Measurements from ENCODE around the gene FAM107B.
A peak's percentile ranks its signal among the peaks of the same experiment; 100 is the strongest.

The FAM107B gene

DNA sequence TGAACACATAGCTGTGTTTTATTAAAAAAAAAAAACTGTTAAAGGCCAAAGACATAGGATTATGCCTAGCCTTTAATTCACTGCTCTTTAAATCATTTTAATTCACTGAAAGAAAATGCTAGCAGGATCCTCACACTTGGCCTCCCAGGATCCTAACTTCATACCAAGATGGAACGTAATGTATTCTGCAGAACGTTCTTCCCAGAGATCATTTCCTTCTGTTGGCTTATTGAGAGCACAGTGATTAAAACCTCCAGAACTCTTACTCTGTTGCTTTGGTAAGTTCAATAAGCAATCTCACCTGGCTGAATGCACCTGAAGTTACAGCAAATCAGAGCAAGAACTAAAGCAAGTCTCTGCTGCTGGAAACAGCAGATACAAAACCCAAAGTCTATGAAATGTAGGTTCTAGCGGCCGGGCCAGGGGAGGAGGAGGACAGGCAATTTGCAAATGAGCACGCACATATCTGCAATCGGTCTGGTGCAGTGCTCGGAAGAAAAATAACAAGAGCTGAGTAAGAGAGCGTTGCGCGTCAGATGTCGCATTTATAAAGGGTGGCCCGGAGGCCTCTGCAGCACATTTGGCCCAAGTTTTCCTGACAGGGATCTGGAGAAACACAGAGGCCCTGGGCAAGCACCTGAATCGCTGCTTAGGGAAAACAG lies 193.9 kb downstream of the FAM107B start:
- no peak for DNase-seq (ENCODE audit: low read depth in 2 of 2)

GRCh38 chr10:14579405-14579804 lies 195.3 kb downstream of the FAM107B start:
- DNase-seq (ENCODE audit: low read depth in 2 of 2), result no peak

- no peak for DNase-seq (ENCODE audit: low read depth in 2 of 2)
Measured at GRCh38 chr10:14578060-14578952, 196.4 kb downstream of the FAM107B start.

DNA sequence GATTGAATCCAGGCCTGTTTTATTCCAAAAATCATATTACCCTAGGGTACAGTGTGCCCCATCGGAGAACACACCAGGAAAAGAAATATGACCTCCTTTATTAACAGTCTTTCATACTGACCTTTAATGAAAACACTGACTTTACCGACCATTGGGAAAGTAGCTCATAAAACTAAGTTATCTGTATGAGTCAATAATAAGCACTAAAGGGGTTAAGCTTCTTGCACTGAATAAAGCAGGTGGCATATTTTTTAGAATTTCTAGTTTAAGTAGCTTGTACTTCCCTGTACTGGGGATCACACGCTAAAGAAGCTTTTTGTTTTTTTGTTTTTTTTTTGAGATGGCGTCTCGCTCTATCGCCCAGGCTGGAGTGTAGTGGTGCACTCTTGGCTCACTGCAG lies 199.8 kb downstream of the FAM107B start:
- no peak for DNase-seq (ENCODE audit: low read depth in 2 of 2)

DNA sequence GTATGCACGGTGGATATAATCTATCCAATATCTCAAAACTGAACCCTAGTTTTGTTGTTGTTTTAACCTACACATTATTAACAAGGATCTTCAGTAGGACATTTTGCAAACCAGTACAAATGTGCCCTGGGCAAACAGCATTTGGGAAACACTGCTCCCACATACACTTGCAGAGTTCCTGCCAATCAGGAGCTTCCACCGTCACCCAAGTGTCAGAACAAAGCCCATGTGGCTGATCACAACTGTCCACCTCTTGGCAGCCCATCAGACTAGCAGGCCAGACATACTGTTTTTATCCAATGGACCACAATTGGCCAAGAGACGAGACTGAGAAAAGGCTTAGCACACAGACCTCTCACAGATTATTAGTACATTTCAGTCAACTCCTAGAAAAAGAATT lies 200.4 kb downstream of the FAM107B start:
- DNase-seq (ENCODE audit: low read depth in 2 of 2), result no peak

GRCh38 chr10:14573666-14574261 lies 200.9 kb downstream of the FAM107B start:
- DNase-seq (ENCODE audit: low read depth in 2 of 2), result no peak

GRCh38 chr10:14572811-14573210 lies 201.9 kb downstream of the FAM107B start:
- no peak for DNase-seq (ENCODE audit: low read depth in 2 of 2)

DNA sequence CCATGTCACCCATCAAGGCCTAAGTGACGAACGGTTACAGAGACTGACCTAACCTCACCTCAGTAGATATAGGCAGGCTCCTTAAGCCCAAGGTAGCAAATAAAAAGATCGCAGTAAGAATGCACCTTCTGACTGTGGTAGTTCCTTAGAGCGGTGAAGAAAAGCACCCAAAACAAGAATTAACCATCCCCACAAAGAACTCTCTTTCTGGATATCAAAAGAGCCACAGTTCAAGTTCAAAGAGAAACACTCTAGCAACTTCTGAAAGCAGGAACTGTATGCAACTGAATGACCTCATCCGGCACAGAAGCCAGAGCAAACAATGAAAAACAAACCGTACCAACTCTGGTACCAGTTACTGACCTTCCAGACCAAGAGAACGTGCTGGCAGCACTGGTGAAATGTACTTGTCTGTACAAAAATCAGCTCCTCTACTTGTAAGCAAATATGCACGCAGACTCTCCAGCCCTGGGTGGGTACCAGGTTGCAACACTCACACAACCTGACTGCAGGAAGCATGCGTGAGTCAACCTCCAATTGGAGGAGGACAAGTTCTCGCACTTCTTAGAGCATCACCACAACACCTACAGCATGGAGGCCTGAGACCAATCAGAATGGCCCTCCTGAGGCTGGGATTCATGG lies 202.7 kb downstream of the FAM107B start:
- DNase-seq (ENCODE audit: low read depth in 2 of 2), result no peak

GRCh38 chr10:14570800-14571199 lies 203.9 kb downstream of the FAM107B start:
- DNase-seq (ENCODE audit: low read depth in 2 of 2), result no peak

DNA sequence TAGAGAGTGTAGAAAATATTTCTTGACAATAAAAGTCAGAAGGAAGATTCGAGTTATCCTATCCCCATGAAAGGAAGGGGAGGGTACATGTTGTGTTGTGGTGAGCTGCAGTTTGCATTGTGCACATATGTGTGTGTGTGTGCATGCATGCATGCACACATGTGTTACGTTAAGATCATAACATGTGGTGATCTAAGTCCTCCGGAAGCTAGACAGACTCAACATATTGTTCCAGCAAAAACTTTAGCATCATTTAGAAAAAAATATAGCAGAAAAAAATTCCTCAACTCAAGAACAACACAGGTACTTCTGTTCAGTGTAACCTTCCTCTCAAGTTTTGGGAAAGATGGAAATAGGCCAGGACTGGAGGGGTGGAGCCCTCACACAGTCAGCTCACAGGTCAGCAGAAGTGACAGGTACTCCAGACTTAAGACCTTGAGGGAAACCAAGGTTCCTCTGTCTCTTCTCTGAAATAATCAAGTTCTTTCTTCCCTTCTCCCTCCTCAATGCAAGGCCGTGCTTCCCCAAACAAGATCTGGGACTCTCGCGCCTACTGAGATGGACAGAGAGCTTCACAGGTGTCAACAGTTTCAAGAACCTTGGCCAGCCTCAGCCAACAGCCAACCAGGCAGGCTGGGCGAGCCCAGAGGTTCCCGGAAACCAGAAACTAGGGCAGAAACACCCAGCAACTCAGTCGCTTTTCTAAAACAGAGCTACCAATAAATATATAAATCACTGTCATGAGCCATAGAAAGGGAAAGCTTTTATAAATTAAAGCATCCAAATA lies 205.2 kb downstream of the FAM107B start:
- DNase-seq (ENCODE audit: low read depth in 2 of 2), result no peak

- no peak for DNase-seq (ENCODE audit: low read depth in 2 of 2)
Measured at GRCh38 chr10:14567421-14567820, 207.3 kb downstream of the FAM107B start.

DNA sequence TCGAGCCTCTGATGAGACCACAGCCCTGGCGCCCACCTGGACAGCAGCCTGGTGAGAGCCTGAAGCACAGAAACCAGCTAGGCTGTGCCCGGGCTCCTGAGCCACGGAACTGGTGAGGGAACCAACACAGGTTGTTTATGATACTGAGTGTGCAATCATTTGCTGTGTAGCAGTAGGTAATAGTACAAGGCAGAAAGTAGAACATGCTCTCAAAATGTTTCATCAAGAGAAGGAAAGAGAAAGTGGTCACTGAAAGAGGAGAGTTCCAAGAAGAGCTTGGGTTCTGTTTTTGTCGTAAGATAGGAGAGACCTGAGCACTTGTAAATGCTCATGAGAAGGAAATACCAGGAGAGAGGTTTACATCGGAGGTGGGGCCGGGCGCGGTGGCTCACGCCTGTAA lies 208.2 kb downstream of the FAM107B start:
- no peak for DNase-seq (ENCODE audit: low read depth in 2 of 2)

- DNase-seq (ENCODE audit: low read depth in 2 of 2), result no peak
Measured at GRCh38 chr10:14565199-14565598, 209.5 kb downstream of the FAM107B start.

DNA sequence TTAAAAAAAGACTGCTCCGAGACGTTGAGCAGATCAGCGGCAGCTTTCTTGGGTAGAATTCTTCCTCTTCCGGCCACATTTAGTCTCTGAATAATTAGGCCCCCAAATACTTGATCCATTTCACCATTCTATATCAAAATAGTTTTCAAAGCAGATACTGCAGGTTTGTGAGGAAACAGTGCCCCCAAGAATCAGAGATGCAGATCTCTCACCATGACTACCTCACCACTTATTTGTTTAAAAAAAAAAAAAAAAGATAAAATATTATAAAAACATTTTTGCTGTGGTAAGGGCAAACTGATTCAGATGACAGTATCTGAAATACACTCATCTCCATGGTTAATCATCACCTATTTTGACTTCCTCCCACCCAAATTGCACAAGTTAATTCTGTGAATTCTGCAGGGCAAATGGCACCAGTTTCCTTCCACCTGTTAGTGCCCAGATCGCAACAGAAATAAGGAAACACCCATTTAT lies 210.4 kb downstream of the FAM107B start:
- DNase-seq (ENCODE audit: low read depth in 2 of 2), result no peak

DNA sequence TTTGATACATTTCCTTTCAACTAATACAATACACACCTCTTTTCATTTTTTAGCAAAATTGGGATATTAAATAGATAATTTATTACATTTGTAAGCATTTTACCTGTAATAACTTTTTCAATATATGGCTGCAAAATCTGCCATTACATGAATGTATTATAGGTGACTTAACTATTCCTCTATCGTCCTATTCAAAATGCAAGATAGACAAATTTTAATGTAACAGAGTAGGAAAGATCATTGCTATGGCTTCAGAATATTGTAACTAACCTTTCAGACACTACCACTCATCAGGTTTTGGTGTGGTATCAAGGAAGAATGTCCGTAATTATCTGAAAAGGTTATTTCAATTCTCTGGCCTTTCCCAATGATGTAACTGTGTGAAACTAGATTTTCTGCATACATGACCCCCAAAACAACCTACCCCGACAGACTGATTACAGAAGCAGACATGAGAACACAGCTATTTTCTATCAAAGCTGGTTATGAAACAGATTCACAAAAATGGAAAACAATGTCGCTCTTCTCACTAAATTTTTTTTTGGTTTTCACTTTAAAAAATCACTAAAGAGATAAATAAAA lies 211.2 kb downstream of the FAM107B start:
- DNase-seq (ENCODE audit: low read depth in 2 of 2), result no peak

GRCh38 chr10:14563076-14563336 lies 211.7 kb downstream of the FAM107B start:
- no peak for DNase-seq (ENCODE audit: low read depth in 2 of 2)

- no peak for DNase-seq (ENCODE audit: low read depth in 2 of 2)
Measured at GRCh38 chr10:14562218-14563075, 212.2 kb downstream of the FAM107B start.

GRCh38 chr10:14560791-14561765 lies 213.6 kb downstream of the FAM107B start:
- no peak for DNase-seq (ENCODE audit: low read depth in 2 of 2)

- peak in 1 of 2 donors; percentile 51 for DNase-seq (ENCODE audit: low read depth in 2 of 2)
Measured at GRCh38 chr10:14560274-14560673, 214.4 kb downstream of the FAM107B start.

All from stimulated activated CD4-positive, alpha-beta T cell treated with anti-CD3 and anti-CD28 coated beads, Interleukin-1b, Interleukin-23, amount 100 ng/mL, for 1 hour (primary cell).